Glomerular visceral epithelial cell (primary cell): Measurements from ENCODE around the gene C2orf76.

ENCODE experiments used
- DNase-seq: peaks from one replicate; pipeline ENCODE4 v3.0.0-alpha.2; 2016; ENCODE audit errors: extremely low spot score

The C2orf76 gene

GRCh38 chr2:119264781-119265692 is 101.6 kb downstream of the C2orf76 start:
- DNase-seq: peak; percentile 73

- no peak for DNase-seq
Measured at GRCh38 chr2:119263656-119264055, 103.0 kb downstream of the C2orf76 start.

GRCh38 chr2:119263025-119263424 is 103.6 kb downstream of the C2orf76 start:
- no peak for DNase-seq

GRCh38 chr2:119261493-119262225 is 105.0 kb downstream of the C2orf76 start:
- DNase-seq: no peak

GRCh38 chr2:119260646-119261492 is 105.8 kb downstream of the C2orf76 start:
- DNase-seq: peak; percentile 70

GRCh38 chr2:119259296-119259860 is 107.3 kb downstream of the C2orf76 start:
- no peak for DNase-seq

GRCh38 chr2:119257198-119257597 is 109.4 kb downstream of the C2orf76 start:
- no peak for DNase-seq

GRCh38 chr2:119256582-119256921 is 110.1 kb downstream of the C2orf76 start:
- DNase-seq: no peak

GRCh38 chr2:119255760-119256581 is 110.7 kb downstream of the C2orf76 start:
- peak; percentile 90 for DNase-seq

- DNase-seq: no peak
Measured at GRCh38 chr2:119254601-119255080, 112.0 kb downstream of the C2orf76 start.

GRCh38 chr2:119253760-119254600 is 112.7 kb downstream of the C2orf76 start:
- no peak for DNase-seq

- peak; percentile 50 for DNase-seq
Measured at GRCh38 chr2:119253114-119253702, 113.4 kb downstream of the C2orf76 start.
